ENCODE results near the gene FHOD3. TPM values are rescaled to one million over a fixed set of nuclear protein-coding genes. Genes with fewer than 3 reads are reported as not detected.

FHOD3 gene
- total and polyA plus RNA-seq, 2 of the 13 experiments (the other 11 are each of a cell fraction or from before 2014, with no cell fraction given), result 0.07 TPM; not detected in 1

GRCh38 chr18:36558234-36558633 lies 260.7 kb downstream of the FHOD3 start (continued):
- TF ChIP-seq, protein P1, sequence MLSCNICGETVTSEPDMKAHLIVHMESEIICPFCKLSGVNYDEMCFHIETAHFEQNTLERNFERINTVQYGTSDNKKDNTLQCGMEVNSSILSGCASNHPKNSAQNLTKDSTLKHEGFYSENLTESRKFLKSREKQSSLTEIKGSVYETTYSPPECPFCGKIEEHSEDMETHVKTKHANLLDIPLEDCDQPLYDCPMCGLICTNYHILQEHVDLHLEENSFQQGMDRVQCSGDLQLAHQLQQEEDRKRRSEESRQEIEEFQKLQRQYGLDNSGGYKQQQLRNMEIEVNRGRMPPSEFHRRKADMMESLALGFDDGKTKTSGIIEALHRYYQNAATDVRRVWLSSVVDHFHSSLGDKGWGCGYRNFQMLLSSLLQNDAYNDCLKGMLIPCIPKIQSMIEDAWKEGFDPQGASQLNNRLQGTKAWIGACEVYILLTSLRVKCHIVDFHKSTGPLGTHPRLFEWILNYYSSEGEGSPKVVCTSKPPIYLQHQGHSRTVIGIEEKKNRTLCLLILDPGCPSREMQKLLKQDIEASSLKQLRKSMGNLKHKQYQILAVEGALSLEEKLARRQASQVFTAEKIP (CRISPR knock-in tag; IDR thresholded peaks at IDR 0.05; ENCODE audit: borderline replicate concordance), result no peak
- TF ChIP-seq EP300 (IDR thresholded peaks at IDR 0.05; ENCODE audit: low read depth in 2 of 2, low read length in 2 of 2) (no peak), EP300 (CRISPR knock-in tag; IDR thresholded peaks at IDR 0.05; ENCODE audit: borderline replicate concordance) (no peak), THRA (CRISPR knock-in tag; IDR thresholded peaks at IDR 0.05; ENCODE audit: borderline replicate concordance) (no peak)

DNA sequence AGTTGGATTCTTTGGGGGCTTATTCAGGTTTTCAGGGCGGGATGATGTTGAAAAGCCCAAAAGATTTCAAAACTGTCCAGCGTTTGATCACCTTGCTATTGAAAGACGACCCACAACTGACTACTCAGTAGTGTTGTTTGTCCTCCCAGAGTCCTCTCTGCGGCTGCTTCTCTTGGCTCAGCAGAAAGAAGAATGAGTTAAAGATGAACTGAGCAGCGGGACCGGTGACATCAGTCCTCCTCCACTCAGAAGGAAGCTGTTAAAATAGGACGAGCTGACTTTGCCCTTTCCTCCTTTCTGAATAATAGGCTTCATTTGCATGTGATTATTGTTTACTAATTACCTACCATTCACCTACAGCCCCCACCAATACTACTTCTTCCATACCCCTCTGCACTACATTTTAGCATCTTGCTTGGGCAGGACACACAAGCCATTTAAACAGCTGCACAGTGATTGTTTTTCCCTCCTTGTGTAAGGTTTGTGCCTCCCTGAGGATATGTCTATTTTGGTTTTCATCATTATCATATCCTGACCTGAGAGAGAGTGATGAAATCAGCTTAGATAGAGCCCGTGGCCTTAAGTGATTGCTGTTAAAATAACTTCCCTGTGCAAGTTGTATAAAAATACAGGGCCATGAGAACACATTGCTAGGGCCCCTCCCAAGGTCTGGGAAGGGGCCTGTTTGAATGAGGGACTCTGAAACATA lies 261.8 kb downstream of the FHOD3 start:
- in situ Hi-C loops (cut with HindIII; ENCODE audit: extremely low pct_ligation_motif_present, low pct_unique_long_range_greater_than_20kb), result no loop called here
- WGBS (ENCODE audit: low lambda C conversion rate), result 12% methylated on average over 7 of the region's 8 CpGs
- TF ChIP-seq ZBTB34 (CRISPR knock-in tag; IDR thresholded peaks at IDR 0.05) (no peak), ATF1 (CRISPR knock-in tag; IDR thresholded peaks at IDR 0.05) (no peak), TEF (CRISPR knock-in tag; IDR thresholded peaks at IDR 0.05) (no peak), AKNA (CRISPR knock-in tag; IDR thresholded peaks at IDR 0.05; ENCODE audit: borderline replicate concordance) (no peak), ZC3H4 (CRISPR knock-in tag; IDR thresholded peaks at IDR 0.05; ENCODE audit: borderline replicate concordance) (no peak), ZSCAN12 (CRISPR knock-in tag; IDR thresholded peaks at IDR 0.05) (no peak), ZNF17 (CRISPR knock-in tag; IDR thresholded peaks at IDR 0.05) (no peak), ZMAT3 (CRISPR knock-in tag; conservative IDR thresholded peaks at IDR 0.05) (no peak)

More for the DNA sequence above, 261.8 kb downstream of the FHOD3 start:
- Histone ChIP-seq H3K4me1 (ENCODE audit: insufficient read depth, low read length) (no peaks in the 10 kb centered on the region), H3K36me3 (replicated peaks in 1 of 2; ENCODE audit: control insufficient read depth in 1 of 2, insufficient read depth in 2 of 2, low read length in 2 of 2) (no peaks in the 10 kb centered on the region), H3K9me3 (ENCODE audit: low read length) (no peaks in the 10 kb centered on the region), H3K4me3 (replicated peaks in 1 of 3; ENCODE audit: insufficient read depth in 1 of 3, low read depth in 2 of 3, low read length in 3 of 3) (no peak overlapping the region), H3K27me3 (ENCODE audit: control insufficient read depth in 1 of 2, insufficient read depth in 2 of 2, low read length in 2 of 2) (peaks cover 0 to 8% of the 10 kb centered on the region in 2 experiments; a peak in 2 of 5 replicates), H4K20me1 (ENCODE audit: insufficient read depth, low read length) (no peaks in the 10 kb centered on the region), H2AFZ (ENCODE audit: low read length) (no peak overlapping the region), H3K9ac (ENCODE audit: insufficient read depth, low read depth, low read length) (no peak overlapping the region), H3K4me2 (ENCODE audit: low read depth, low read length) (no peak overlapping the region), H3K27ac (ENCODE audit: extremely low read length, insufficient read depth, low read length) (no peak overlapping the region), H3K79me2 (ENCODE audit: insufficient read depth, low read length) (no peaks in the 10 kb centered on the region)
- intact Hi-C loops (cut with micrococcal nuclease; ENCODE audit: unreplicated experiment), result no loop called here
- BruUV-seq (replicated peaks), result no TSS peak
- ATAC-seq (no peak), DNase-seq (ENCODE audit: low spot score) (no peak), FAIRE-seq (no peak)
- POLR2A ChIA-PET, result no interaction called here
- CTCF ChIA-PET (ENCODE audit: low intra/inter-chr PET ratio, low total read pairs), result no interaction called here

Data from HepG2 (cell line).